AG09309 (cell line): ENCODE measurements around the gene CAMK1.

ENCODE experiments used
- DNase-seq: peaks from one replicate; pipeline ENCODE4 v3.0.0-alpha.2; 2010; ENCODE audit warnings: low read depth
- H3K4me3 ChIP-seq: 2 replicates; pipeline ENCODE4 v1.5.1; 2011; ENCODE audit warnings: mild to moderate bottlenecking, low read depth, low read length, moderate library complexity; ENCODE audit not compliant: control insufficient read depth
- CTCF ChIP-seq: IDR thresholded peaks from 2 replicates; pipeline ENCODE4 v1.5.1; 2011; ENCODE audit warnings: mild to moderate bottlenecking, low read depth, low read length, inconsistent platforms; ENCODE audit not compliant: insufficient read depth, control insufficient read depth; ENCODE audit errors: missing control alignments

The CAMK1 gene

GRCh38 chr3:9727743-9728142 is 42.0 kb downstream of the CAMK1 start:
- no peak overlapping the region for H3K4me3 ChIP-seq
- TF ChIP-seq CTCF: no peak
- no peak for DNase-seq

GRCh38 chr3:9727041-9727595 is 42.6 kb downstream of the CAMK1 start:
- no peak overlapping the region for H3K4me3 ChIP-seq
- DNase-seq: no peak
- TF ChIP-seq CTCF: peak; percentile 17

DNA sequence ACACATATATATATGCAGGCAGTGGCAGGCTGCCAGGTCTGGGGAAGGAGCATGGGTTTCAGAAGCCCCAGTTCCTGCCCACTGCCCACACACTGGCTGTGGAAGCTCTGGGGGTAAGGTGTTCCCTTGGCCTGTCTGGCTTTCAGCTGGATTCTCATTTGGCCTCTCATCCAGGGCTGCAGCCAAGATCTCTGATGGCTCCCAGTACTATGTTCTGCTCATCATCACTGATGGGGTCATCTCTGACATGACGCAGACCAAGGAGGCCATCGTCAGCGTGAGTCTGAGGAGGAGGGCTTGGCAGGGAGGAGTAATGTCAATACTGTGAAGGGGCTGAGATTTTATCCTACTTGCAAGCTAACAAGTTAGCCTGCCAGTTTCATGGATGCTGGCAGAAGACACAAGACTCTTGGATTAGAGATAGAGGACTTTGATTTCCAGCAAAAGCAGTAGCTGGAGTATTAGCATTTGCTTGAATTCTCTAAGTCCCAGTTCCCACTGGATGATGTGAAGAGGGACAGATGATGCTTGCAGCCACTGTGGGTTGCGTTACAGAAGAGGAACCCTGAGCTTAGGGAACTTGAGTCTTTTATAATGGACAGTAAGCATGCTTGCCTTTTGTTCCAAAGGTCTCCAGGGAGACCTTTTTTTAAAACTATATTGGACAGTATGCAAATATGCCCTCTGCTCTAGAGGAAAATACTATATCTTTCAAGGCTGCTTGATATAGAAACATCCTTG is 43.8 kb downstream of the CAMK1 start:
- no peak overlapping the region for H3K4me3 ChIP-seq
- no peak for DNase-seq
- no peak for TF ChIP-seq CTCF

DNA sequence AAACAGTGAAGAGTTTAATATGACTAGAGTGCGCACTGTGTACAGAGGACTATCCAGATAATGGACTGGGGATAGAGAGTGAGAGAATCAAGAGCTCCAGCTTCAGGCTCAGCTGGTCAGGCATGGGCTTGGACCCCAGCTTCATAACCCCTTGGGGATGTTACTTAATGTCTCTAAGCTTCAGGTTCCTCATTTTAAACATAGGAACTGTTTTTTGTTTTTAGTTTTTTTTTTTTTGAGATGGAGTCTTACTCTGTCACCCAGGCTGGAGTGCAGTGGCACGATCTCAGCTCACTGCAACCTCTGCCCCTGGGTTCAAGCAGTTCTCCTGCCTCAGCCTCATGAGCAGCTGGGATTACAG is 48.1 kb downstream of the CAMK1 start:
- no peak for TF ChIP-seq CTCF

DNA sequence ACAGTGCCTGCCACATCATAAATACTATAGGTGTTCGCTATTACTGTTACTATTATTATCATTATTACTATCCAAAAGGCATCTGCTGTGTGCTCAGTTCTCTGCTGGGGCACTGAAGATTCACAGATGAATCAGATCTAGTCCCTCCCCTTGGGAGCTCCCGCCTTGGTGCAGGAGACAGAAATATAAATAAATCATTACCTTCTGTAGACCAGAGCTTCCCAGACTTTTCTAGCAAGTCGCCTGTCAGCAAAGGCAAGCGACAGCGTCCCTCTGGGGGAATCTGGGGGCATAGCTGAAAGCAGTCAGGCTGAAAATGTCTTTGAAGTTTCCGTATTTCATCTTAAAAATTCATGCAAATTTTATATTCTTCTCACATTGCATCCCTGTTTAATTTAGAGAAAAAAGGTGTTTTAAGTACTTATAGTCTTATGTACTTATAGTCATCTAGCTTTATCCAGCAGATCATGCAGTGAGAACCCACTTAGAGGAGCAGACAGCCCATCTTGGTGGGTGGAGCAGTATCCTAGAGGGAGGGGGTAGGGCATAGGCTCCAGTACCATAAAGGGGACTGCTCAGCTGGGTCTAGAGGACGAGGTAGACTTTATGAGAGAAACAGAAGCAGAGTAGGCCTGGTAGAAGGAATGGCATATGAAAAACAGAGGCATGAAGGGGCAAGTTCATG is 48.6 kb downstream of the CAMK1 start:
- no peak for TF ChIP-seq CTCF
- no peak for DNase-seq
- no peak overlapping the region for H3K4me3 ChIP-seq

More for the DNA sequence above, 48.1 kb downstream of the CAMK1 start:
- no peak for DNase-seq
- no peak overlapping the region for H3K4me3 ChIP-seq

DNA sequence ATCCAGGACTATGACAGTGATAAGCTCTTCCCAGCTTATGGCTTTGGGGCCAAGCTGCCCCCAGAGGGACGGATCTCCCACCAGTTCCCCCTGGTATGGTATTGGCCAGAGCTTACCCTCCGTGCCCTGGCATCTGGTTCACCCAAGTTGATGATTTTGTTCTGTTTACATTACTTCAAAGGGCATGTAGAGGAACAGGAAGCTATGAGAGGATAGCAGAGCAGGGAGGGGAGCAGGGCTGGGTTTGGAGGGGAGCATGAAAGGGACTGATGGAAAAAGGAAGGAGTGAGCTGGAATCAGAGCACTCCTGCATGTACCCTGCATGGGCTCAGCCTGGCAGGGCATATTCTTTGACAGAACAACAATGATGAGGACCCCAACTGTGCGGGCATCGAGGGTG is 51.6 kb downstream of the CAMK1 start:
- DNase-seq: no peak
- H3K4me3 ChIP-seq: no peak overlapping the region
- TF ChIP-seq CTCF: no peak
